Kidney capillary endothelial cell (primary cell): ENCODE measurements around the gene SYT7.

ENCODE experiments used
- DNase-seq: peaks from one replicate; pipeline ENCODE4 v3.0.0-alpha.2; 2018; ENCODE audit warnings: low spot score

Gene SYT7

DNA sequence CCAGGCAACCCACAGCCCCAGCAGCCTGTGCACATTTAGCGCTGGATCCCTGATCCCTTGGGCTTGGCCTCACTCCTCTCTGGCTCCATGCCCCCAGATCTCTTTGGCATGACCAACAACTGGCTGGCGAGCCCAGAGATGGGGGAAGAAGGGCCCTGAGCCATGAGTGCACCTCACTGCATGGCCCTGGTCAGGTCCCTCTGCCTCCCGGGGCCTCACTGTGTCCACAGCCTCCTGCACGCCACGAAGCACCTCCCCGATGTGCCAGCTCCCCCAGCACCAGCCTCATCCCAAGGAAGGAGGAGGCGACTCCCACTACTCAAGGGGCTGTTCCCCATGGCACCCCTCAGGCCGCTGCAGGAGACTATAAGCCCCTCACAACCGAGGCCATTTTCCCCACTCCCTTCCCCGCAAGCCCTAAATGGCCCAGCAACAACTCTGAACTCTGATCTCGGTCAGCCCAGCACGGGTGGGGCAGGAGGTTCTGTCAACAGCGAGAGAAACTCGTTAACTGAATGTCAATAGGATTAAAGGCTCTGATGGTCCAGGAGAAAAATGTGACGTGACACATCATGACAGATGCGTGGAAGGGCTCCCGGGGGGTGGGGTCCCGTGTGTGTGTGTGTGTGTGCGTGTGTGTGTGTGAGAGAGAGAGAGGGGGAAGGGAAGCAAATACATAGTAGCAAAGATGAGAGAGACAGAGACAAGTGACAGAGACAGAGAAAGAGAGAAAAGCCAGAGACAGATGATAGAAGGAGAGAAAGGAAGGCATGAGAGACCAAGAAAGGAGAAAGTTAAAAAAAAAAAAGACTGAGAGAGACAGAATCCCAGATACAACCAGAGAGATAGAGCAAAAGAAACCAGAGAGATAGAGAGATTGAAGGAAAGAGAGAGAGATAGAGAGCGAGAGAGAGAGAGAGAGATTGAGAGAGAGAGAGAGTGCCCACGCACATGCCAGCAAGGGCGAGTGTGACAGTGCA lies 28.4 kb upstream of the SYT7 start:
- no peak for DNase-seq

DNA sequence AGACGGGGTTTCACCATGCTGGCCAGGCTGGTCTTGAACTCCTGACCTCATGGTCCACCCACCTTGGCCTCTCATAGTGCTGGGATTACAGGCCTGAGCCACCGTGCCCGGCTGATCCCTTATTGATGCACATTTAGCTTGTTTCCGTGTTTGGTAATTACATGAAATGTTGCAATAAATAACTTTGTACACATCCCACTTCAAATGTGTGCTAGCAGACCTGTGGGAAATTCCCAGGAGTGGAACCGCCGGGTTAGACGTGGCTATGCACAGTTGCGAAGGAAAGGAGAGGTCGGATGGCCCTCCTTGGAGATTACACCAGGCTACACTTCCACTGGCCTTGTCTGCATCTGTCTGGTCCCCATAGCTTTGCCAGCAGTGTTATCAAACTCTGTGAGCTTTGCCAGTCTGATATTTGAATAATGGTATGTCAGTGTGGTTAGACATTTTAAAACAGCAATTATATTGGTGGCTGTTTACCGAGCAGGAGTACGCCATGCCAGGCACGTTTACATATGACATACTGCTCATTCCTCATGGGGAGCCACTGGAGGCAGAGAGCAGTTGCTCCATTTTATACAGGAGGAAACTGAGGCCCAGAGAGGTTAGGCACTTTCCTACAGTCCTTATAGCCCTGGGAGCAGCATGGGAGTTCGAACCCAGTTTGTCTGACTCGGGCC lies 27.2 kb upstream of the SYT7 start:
- DNase-seq, result no peak

DNA sequence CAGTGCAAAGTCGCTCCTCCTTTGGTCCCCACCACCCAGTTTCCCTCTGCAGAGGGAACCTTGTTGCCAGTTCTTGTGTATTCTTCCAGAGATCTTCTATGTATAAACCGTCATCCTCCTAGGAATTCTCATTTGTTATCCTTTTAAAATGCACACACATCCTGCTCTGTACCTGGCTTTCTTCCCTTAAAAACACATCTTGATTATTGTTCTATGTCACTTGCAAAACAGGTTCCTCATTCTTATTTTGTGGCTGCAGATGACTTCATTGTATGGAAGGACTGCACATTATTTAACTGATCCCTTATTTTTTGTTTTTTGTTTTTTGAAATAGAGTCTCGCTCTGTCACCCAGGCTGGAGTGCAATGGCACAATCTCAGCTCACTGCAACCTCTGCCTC lies 26.6 kb upstream of the SYT7 start:
- DNase-seq, result no peak

DNA sequence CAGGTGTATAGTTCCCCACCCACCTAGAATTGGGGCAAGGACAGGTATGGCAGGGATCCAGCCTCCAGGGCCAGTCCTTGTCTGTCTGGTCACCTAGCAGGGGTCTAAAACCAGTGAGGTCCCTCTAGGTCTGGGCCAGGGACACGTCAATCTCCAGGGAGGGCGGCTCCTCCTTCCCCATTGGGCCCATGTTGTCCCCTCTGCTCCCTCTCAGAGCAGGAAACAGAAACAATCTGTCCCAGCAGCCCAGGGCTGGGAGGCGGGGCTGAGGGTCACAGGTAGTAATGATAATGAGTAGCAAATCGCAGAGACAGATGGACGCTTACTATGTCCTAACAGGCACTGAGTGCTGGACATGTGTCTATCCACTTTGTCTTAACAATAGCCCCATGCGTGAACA lies 22.8 kb upstream of the SYT7 start:
- no peak for DNase-seq

DNA sequence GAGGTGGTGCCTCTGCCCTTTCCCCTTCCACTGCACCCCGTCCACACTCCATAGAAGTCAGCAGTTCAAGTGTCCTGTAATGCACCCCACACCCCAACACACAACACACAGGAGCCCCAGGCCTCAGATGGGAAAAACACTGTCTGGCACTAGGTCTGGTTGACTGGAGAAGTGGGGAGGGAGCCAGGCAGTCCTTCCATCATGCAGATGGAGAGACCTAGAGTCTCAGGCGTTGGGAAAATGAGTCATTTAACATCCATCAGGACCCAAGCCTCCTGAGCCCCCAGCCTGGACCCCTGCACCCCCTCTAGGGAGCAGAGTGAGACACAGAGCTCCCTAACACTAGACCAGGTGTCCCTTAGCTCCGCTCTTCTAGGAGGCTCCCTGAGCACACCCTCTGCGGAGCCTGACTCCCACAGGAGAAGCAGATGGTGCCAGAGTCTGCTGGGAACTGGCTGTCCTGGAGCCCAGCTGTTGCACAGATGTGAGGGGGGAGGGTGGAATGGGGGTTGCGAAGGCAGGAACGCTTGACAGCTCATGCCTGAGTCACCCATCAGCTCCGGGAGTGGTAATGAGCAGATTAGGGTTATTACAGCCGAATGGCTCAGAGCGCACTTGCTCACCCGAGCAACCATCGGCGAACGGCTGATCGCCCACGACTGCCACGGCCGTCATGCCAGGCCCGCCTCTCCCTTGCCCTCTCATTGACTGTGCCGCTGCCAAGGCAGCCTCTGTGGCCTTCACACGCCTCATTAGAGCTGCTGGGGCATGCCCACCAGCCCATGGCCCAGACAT lies 22.1 kb upstream of the SYT7 start:
- no peak for DNase-seq

DNA sequence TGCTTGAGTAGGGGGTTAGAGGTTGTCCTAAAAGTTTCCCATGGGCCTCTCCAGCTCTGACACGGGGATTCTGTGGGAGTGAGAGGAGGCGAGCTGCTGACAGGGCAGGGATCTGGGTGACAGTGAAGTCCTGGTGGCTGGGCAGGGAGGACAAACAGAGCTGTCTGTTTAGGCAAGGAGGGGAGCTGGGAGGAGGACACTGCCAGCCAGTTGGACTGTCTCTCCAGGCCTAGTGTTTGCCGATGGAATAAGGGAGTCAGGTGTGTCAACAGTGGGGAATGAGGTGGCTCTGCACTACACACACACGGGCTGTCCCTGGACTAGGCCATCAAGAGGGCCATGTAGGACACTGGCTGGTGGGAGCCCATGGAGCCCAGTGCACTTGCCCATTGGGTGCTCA lies 20.6 kb upstream of the SYT7 start:
- DNase-seq, result no peak

DNA sequence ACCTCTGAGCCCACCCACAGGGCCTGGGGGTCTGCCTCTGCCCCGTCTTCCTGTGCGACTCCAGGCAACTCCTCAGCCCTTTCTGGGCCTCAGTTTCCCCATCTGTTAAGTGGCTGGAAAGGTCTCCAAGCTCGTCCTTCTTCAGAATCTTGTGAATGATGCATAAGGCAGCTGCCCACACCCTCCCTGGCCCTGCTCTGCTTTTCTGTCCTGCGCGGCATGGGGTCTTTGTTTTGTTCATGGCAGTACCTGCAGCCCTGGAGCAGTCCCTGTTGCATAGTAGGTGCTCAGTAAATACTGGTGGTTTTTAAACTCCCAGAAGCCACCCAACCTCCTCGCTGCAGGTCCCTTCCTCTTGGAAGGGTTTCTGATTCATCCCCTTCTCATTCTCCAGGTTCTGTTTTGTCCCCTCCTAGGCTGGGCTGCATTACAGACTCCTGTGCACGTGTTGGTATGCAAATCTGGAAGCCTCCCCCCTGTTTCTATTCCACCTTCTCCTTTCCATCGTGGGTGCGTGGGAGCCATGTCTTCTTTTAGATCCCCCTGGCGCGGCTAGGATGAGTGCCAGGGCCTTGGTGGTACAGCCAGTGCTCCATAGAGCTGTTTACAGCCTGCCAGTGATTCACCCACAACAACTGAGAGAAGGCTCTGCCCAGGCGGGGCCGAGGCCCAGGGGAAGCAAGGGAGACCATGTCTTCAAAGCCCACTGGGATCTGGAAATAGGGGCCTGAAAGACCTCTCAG lies 19.3 kb upstream of the SYT7 start:
- no peak for DNase-seq

DNA sequence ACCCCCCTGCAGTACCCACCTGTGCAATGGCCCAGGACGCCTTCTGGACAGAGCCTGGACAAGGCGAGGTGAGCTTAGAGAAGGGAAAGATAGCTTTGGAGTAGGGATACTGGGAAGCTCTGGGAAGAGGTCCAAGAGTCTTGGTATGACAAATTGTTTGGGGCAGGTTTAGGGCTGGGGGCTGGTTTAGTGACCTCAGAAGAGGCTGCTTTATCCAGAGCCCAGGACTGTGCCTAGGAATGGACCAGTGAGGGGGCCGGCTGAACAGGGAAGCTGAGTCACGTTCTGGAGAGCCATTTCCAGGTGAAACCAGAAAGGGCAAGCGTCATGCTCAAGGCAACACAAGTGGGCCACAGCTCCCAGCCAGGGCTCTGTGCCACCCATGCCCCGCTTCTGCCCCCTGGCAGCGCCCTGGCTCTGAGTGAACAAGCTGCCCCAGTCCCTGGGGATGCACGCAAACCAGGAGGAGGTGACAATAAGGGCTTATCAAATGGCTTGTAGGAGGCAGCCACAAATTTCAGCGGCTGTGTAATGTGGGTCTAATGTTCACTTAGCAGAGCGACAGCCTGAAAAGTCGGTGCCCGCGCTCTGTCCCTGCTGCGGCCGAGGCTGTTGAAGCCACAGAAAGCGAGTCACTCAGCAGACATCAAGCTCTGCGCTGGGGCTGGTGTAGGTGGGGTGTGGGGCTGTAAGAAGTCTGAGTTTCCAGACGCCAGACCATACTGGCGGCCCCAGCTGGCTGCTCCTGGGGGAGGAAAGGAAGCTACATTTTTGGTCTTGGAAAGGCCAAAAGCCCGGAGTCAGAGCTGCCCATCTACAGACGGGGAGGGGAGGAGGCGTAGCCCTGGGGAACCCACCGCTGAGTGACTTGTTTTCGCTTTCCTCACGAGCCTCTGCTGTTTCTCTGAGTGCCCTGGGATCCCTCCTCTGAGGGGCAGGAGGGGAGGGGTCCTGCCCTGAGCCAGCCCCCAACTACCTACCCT lies 18.3 kb upstream of the SYT7 start:
- peak; percentile 31 for DNase-seq

DNA sequence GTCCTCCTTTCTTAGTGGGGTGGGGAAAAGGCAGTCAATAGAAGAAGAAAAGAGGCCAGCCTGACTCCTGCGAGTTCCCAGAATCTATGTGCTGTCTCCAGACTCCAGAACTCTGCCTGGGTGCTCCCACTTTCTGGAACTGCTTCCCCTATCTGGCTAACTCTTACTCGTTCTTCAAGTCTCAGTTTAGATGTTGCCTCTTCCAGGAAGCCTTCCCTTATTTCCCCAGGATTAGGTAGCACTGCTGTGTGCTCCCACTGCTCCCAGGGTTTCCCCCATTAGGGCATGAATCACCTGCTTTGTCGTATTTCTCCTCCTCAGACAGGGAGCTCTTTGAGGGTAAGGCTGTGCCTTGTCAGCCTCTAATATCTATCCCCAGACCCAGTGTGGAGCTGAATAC lies 17.5 kb upstream of the SYT7 start:
- no peak for DNase-seq

DNA sequence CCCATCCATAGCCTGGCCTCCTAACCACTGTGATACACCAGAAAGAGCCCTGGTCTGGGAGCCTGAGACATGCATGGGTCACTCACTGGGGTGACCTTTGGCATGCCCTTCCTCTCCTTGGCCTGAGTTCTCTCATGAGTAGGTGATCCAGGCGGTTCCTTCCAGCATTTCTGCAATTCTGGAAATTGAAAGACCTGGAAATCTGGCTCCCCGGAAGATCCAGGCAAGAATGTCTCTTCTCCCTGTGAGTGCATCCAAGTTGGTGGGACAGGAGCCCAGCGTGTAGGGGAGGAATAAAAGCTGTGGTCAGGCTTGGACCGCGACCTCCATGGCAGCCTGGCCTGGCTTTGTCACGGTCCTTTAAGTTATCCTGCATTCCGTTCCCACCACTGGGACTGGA lies 16.1 kb upstream of the SYT7 start:
- DNase-seq, result no peak

DNA sequence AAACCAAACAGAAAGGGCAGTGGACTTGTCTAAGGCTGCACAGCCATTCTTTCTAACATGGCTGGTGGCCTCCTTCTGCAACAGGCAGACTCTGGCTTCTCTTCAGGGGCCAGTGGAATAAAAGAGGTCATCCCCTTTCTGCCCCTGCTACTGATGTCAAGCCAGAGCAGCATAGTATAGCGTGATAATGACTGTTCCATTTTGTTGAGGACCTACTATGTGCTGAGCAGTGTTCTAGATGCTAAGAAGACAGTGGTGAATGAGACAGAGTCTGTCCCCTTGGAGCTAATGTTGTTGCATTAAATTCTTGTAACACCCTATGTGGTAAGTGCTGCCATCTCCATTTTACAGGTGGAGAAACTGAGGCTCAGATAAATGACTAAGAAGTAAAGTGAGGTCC lies 15.7 kb upstream of the SYT7 start:
- no peak for DNase-seq

DNA sequence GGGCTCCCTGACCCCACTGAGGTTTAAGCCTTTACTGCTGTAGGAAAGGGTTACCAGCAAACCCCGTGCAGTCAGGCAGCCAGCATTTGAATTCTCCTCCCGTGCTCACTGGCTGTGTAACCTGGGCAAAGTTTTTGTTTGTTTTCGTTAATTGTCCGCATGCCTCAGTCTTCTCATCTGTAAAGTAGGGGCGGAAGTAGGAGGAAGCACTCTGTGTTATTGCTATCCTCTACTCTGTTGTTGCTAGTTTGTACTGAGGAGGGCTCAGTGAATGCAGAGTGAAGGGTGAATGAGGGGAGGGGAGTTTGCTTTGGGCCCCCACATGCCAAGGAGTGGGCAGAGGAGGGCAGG lies 14.0 kb upstream of the SYT7 start:
- no peak for DNase-seq

DNA sequence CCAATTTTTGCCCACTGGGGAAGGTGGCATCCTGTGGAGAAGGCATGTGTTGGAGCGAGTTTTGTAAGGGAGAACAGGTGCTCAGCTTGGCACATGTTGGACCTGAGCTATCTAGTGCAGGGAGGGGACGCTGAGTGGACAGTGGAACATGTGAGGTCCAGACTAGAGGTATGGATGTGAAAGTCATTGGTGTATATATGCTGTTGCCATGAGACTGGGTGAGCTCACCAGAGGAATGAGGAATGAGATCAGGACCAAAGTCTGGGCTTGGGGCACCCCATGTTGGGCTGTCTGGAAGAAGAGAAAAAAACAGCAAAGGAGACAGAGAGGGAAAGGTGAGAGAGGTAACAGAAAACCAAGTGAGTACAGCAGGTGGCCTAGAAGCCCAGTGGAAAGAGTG lies 12.3 kb upstream of the SYT7 start:
- no peak for DNase-seq

DNA sequence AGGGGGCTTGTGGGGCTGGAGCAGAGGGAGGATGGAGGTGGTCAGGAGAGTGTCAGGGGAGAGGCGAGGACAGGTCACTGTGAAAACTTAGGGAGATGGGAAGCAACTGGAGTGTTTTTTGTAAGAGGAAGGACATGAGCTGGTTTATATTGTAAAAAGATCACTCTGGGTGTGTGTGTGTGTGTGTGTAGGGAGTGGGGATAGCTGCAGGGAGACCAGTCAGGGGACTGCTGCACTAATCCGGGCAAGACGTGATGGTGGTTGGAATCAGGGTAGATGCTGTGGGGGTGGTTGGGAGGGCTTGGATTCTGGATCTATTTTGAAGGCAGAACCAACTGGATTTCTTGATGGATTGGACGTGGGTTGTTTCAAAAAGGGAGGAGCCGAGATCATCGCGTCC lies 11.3 kb upstream of the SYT7 start:
- DNase-seq, result no peak

DNA sequence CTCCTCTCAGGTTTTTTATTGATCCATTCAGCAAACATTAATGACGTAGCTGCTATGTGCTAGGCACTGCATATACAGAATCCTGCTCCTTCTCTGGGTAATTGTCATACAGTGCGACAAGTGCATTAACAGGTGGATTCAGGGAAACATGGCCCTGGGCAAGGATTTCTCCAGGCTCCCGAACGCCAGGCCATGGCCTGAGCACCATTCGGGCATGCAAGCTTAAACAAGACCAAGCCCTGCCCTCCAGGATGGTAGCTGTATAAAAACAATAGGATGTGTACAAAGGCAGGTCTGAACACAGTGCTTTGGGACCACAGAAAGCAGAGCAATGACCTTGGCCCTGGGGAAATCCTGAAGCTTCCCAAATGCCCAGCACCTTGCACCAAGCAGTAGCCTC lies 9.1 kb upstream of the SYT7 start:
- DNase-seq, result no peak

DNA sequence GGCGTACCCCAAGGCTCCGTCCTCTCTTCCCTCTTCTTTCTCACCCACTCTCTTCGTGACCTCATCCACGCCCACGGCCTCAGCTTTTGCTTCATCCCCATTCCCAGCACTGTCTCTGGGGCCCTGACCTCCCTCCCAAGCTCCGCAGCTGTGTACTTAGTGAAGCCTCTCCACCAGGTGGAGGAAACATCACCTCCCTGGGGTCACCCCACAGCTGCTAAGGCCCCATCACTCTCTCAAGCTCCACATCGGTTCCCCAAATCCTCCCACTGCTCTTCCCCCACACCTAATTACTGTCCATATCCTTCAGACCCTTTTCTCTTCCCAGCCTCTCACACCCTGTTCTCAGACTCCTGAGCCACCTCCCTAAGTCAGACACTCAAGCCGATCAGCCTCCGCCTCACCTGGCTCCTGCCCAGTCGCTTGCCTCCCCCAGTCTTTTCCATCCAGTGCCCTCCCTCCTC lies 7.9 kb upstream of the SYT7 start:
- DNase-seq, result no peak

DNA sequence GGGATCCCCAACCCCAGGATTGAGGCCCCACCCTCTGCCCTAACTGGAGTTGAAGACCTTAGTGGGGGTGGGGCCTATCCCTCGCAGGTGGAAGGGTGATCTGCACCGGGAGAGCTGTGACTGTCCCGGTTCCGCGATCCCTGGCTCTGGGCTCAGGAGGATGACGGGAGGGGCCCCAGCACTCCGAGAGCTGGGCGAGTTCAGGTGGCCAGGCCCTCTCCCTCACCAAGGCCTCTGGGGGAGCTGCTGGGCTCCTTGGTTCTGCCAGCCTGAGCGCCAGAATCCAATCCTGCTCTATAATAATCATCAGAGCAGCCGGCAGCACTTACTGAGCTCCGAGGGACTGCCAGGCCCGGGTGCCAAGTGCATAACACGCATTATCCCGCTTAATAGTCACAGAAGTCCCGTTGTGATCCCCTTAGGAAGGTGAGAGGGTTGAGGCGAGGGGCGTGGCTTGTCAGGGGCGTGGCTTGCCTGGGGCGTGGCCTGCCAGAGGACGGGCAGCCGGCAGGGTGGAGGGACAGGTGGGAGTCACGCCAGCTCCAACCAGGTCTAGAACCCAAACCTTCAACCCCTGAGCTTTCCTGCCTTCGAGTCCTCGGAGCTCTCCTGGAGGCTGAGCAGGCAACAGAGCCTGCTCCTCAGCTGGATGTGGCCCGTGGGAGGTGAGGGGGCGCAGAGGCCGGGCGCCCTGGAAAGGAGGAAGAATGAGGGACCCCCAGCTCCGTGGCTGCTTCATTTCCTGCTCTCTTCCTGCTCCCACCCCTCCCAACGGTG lies 7.3 kb upstream of the SYT7 start:
- DNase-seq, result no peak

DNA sequence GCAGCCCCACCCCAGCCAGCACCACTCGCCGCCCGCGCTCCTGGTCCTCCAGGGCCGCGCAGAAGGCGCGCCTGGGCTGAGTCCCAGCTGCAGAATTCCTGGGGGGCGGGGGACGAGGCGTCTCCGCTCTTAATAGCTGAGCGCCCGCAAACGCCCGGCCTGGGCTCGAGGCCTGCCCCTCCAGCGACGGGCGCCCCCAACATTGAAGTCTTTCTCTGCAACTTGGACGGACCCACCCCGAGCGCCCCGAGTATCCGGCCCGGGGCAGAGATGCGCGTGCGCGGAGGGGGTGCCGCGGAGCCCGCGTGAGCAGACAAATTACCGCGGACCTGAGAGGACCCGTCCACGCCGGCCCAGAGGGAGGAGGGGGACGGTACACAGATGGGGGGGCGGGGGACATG lies 6.7 kb upstream of the SYT7 start:
- DNase-seq, result no peak

DNA sequence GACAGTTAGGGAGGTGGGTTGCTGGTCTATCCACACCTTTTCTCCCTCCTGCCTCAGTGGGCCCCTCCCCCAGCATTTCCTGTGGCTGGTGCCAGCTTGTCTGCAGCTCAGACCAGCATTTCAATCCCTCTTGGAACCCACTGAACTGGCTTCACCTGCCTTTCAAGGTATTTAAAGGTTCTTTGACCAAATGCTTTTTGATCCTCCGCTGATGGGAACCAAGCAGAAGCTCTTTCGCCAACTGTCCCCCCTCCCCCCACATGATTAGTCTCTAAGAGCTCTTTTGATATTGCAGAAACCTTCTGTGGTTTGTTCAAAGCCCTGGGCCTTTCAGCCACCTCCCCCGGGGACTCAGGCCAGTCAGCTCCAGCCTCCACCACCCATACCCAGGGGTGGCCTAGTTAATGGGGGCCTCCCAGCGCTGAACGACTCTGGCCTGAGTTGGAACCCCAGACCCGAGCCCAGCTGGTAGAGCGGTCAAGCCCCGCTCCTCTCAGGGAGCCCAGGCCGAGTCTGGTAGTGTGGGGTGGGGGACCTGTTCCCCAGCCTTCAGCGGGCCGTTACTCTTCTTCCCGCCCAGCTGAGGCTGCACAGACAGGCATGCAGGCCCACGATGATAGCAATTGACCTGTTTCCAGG lies 6.0 kb upstream of the SYT7 start:
- DNase-seq, result no peak

DNA sequence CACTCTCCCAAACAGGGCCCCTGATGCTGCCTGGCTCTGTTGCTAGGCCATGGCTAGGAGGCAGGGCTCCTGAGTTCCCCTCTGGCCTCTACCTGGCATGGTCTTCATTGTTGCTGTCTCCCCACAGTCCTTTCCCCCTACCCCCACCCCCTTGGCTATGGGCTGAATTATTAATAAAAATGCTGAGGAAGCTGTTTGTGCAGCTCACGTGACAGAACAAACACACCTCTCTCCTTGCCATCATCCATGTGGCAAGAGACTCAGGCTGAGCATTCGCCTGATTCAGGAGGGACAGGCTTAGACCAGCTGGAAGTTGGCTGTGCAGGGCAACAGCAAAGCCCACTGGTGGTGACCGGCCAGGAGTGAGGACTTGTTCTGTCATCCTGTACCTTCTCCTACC lies 4.2 kb upstream of the SYT7 start:
- DNase-seq, result no peak
